ENCODE results near the gene IL17RD. TPM values are rescaled to one million over a fixed set of nuclear protein-coding genes. Genes with fewer than 3 reads are reported as not detected.

The IL17RD gene
- polyA plus RNA-seq, 3 donors: not detected

DNA sequence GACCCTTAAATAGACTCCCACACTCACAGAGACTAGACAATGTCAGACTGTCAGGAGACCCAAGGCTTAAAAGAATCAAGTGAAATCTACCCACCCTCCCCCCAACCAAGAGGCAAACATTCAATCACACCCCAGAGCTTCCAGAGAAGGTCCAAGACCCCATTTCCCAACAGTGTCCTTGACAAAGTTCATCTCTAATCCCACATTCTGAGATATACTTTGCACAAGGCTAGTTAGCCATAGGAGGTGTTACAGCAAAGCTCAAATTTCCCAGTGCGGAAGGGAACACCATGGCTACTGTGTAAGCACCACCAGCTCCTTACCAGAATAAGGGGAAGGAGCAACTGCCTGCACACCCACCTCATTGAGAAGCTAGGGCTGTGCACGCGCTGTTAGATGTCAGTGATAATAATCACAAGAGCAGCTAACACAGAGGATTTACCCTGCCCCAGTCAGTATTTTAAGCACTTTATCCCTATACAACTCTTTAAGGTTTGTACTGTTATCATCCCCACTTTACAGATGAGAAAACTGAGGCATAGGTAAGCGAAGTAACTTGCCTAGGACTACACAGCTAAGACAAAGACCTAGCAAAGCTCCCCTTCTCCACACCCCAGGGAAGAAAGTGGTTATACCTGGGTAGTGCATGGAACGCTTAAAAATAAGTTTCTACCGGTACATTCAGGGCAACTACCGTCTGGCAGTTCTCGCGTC is 87.4 kb downstream of the IL17RD start:
- Histone ChIP-seq H3K27ac (ENCODE audit: low read depth in 1 of 2, low read length in 2 of 2) (no peak overlapping the region), H2AFZ (ENCODE audit: insufficient read depth, low read depth, low read length, poor library complexity, severe bottlenecking) (peak overlapping the region; percentile 92), H3K79me2 (ENCODE audit: insufficient read depth, low read length) (no peaks in the 10 kb centered on the region), H3K4me2 (replicated peaks; ENCODE audit: extremely low read depth, low read length, poor library complexity, severe bottlenecking) (peak overlapping the region; percentile 96), H3K9me3 (replicated peaks in 1 of 2; ENCODE audit: control insufficient read depth in 1 of 2, insufficient read depth in 1 of 2, low read length in 2 of 2) (no peaks in the 10 kb centered on the region), H3K4me3 (replicated peaks in 1 of 3; ENCODE audit: low read depth in 2 of 3, low read length in 3 of 3) (peak overlapping the region; percentile 62 to 84 (median 76)), H3K27me3 (ENCODE audit: control insufficient read depth in 2 of 2, insufficient read depth in 2 of 2, low read length in 2 of 2) (peaks cover 17 to 50% of the 10 kb centered on the region in 2 donors), H3K4me1 (ENCODE audit: control insufficient read depth in 1 of 2, insufficient read depth in 2 of 2, low read length in 2 of 2) (peaks cover 9 to 15% of the 10 kb centered on the region in 2 donors), H3K9ac (ENCODE audit: insufficient read depth, low read length, poor library complexity, severe bottlenecking) (peak overlapping the region; percentile 61), H3K36me3 (replicated peaks in 1 of 2; ENCODE audit: control insufficient read depth in 1 of 2, insufficient read depth in 2 of 2, low read length in 2 of 2) (no peaks in the 10 kb centered on the region), H4K20me1 (ENCODE audit: insufficient read depth, low read length) (no peaks in the 10 kb centered on the region)
- Mint-ChIP-seq H3K4me1 (peaks cover 19% of the 10 kb centered on the region), H3K36me3 (peaks cover 0 to 1% of the 10 kb centered on the region in 2 donors), H3K9me3 (peaks cover 0 to 6% (median 2%) of the 10 kb centered on the region in 7 donors), H3K27ac (peak overlapping the region in 2 of 7 donors; percentile 46 to 63), H3K27me3 (ENCODE audit: low read depth in 3 of 3) (peaks cover 45 to 50% (median 49%) of the 10 kb centered on the region in 3 donors), H3K4me3 (peak overlapping the region; percentile 81 to 93)
- no peak for DNase-seq
- WGBS (ENCODE audit: insufficient coverage): 4% methylated on average over 5 of the region's 9 CpGs
- TF ChIP-seq, protein P1, sequence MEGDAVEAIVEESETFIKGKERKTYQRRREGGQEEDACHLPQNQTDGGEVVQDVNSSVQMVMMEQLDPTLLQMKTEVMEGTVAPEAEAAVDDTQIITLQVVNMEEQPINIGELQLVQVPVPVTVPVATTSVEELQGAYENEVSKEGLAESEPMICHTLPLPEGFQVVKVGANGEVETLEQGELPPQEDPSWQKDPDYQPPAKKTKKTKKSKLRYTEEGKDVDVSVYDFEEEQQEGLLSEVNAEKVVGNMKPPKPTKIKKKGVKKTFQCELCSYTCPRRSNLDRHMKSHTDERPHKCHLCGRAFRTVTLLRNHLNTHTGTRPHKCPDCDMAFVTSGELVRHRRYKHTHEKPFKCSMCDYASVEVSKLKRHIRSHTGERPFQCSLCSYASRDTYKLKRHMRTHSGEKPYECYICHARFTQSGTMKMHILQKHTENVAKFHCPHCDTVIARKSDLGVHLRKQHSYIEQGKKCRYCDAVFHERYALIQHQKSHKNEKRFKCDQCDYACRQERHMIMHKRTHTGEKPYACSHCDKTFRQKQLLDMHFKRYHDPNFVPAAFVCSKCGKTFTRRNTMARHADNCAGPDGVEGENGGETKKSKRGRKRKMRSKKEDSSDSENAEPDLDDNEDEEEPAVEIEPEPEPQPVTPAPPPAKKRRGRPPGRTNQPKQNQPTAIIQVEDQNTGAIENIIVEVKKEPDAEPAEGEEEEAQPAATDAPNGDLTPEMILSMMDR (IDR thresholded peaks at IDR 0.05): no peak
- intact Hi-C loops (cut with micrococcal nuclease): loop anchor here in 1 of 2 donors (1.0 to 5.0 kb wide), 2 partner anchors 7 to 80 kb away; no protein-coding TSS in a partner anchor

DNA sequence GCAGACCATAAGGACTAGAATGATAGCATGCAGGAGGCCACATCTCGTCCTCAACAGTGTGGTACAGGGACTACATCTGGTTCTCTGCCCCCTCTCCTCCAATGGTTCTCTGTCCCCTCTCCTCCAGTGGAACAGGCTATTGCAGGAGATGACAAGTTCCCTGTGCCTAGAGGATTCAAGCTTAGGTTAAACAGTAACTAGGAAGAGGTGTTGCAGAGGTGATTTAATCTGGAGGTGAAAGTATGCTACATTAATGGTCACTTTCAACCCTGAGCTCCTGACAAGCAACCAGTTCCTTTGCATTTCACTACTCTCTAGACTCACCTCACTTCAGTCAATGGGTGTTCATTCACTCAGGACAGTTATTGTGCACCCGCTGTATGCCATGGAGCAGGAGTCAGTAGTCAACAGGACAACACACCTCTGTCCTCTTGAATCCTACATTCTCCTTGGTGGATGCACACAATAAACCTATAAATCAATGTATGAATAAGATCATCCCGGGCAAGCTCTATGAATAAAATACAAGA is 88.7 kb downstream of the IL17RD start:
- no peaks in the 10 kb centered on the region for H3K36me3 ChIP-seq (replicated peaks in 1 of 2; ENCODE audit: control insufficient read depth in 1 of 2, insufficient read depth in 2 of 2, low read length in 2 of 2)
- H2AFZ ChIP-seq (ENCODE audit: insufficient read depth, low read depth, low read length, poor library complexity, severe bottlenecking): no peak overlapping the region
- no peaks in the 10 kb centered on the region for H3K79me2 ChIP-seq (ENCODE audit: insufficient read depth, low read length)
- Mint-ChIP-seq H3K36me3 (peaks cover 0 to 1% of the 10 kb centered on the region in 2 donors), H3K27ac (no peak overlapping the region), H3K27me3 (ENCODE audit: low read depth in 3 of 3) (peaks cover 42 to 49% (median 46%) of the 10 kb centered on the region in 3 donors), H3K4me1 (peaks cover 19% of the 10 kb centered on the region), H3K4me3 (peak overlapping the region in 1 of 2 donors; percentile 68), H3K9me3 (peaks cover 0 to 6% (median 2%) of the 10 kb centered on the region in 7 donors)
- TF ChIP-seq, protein P1 (IDR thresholded peaks at IDR 0.05): no peak
- no peaks in the 10 kb centered on the region for H4K20me1 ChIP-seq (ENCODE audit: insufficient read depth, low read length)
- no peak overlapping the region for H3K9ac ChIP-seq (ENCODE audit: insufficient read depth, low read length, poor library complexity, severe bottlenecking)
- H3K4me2 ChIP-seq (replicated peaks; ENCODE audit: extremely low read depth, low read length, poor library complexity, severe bottlenecking): no peak overlapping the region
- intact Hi-C loops (cut with micrococcal nuclease): loop anchor here in 1 of 2 donors (5.0 kb wide), 1 partner anchor 79 kb away; no protein-coding TSS in a partner anchor
- no peak overlapping the region for H3K27ac ChIP-seq (ENCODE audit: low read depth in 1 of 2, low read length in 2 of 2)
- no peaks in the 10 kb centered on the region for H3K9me3 ChIP-seq (replicated peaks in 1 of 2; ENCODE audit: control insufficient read depth in 1 of 2, insufficient read depth in 1 of 2, low read length in 2 of 2)
- H3K27me3 ChIP-seq (ENCODE audit: control insufficient read depth in 2 of 2, insufficient read depth in 2 of 2, low read length in 2 of 2): peaks cover 17 to 50% of the 10 kb centered on the region in 2 donors
- no peak overlapping the region for H3K4me3 ChIP-seq (replicated peaks in 1 of 3; ENCODE audit: low read depth in 2 of 3, low read length in 3 of 3)
- no peak for DNase-seq
- H3K4me1 ChIP-seq (ENCODE audit: control insufficient read depth in 1 of 2, insufficient read depth in 2 of 2, low read length in 2 of 2): peaks cover 9 to 15% of the 10 kb centered on the region in 2 donors
- no CpG with 5 or more reads among the region's 3 CpGs for WGBS (ENCODE audit: insufficient coverage)

All from CD14-positive monocyte (primary cell).